Measurements from ENCODE around the gene BICDL2.
"Not testable (repeated sequence)": the region's sequence is repeated elsewhere in the genome, so short reads cannot be mapped to it uniquely, and the experiment has no call there.

BICDL2 gene

GRCh38 chr16:3074860-3075522, 38.2 kb upstream of the BICDL2 start:
- H3K9ac ChIP-seq (ENCODE audit: low read length in 2 of 2), result no peak overlapping the region
- H3K4me3 ChIP-seq (ENCODE audit: low read length in 2 of 2), result no peak overlapping the region
- H3K4me1 ChIP-seq (ENCODE audit: control insufficient read depth, insufficient read depth, low read length), result no peaks in the 10 kb centered on the region
- H3K9me3 ChIP-seq (ENCODE audit: control insufficient read depth in 2 of 2, low read length in 2 of 2), result no peaks in the 10 kb centered on the region
- H3K27me3 ChIP-seq (ENCODE audit: control insufficient read depth in 1 of 2, insufficient read depth in 2 of 2, low read length in 2 of 2), result peaks cover 0 to 8% of the 10 kb centered on the region in 2 donors
- H3K27ac ChIP-seq (ENCODE audit: low read length), result no peak overlapping the region
- no peaks in the 10 kb centered on the region for H3K36me3 ChIP-seq (ENCODE audit: control insufficient read depth in 2 of 2, insufficient read depth in 2 of 2, low read length in 2 of 2)

GRCh38 chr16:3073448-3073847, 36.7 kb upstream of the BICDL2 start:
- Histone ChIP-seq H3K4me1 (ENCODE audit: control insufficient read depth, insufficient read depth, low read length) (no peaks in the 10 kb centered on the region), H3K27me3 (ENCODE audit: control insufficient read depth in 1 of 2, insufficient read depth in 2 of 2, low read length in 2 of 2) (peaks cover 0 to 8% of the 10 kb centered on the region in 2 donors), H3K9ac (ENCODE audit: low read length in 2 of 2) (no peak overlapping the region), H3K9me3 (ENCODE audit: control insufficient read depth in 2 of 2, low read length in 2 of 2) (no peaks in the 10 kb centered on the region), H3K4me3 (ENCODE audit: low read length in 2 of 2) (no peak overlapping the region), H3K27ac (ENCODE audit: low read length) (no peak overlapping the region), H3K36me3 (ENCODE audit: control insufficient read depth in 2 of 2, insufficient read depth in 2 of 2, low read length in 2 of 2) (no peaks in the 10 kb centered on the region)

- H3K27me3 ChIP-seq (ENCODE audit: control insufficient read depth in 1 of 2, insufficient read depth in 2 of 2, low read length in 2 of 2); H3K27ac ChIP-seq (ENCODE audit: low read length); H3K4me3 ChIP-seq (ENCODE audit: low read length in 2 of 2): not testable (repeated sequence)
Observed at GRCh38 chr16:3072576-3073263, 36.0 kb upstream of the BICDL2 start.

GRCh38 chr16:3072148-3072547, 35.4 kb upstream of the BICDL2 start:
- H3K4me3 ChIP-seq (ENCODE audit: low read length in 2 of 2); H3K4me1 ChIP-seq (ENCODE audit: control insufficient read depth, insufficient read depth, low read length); H3K27ac ChIP-seq (ENCODE audit: low read length); H3K9ac ChIP-seq (ENCODE audit: low read length in 2 of 2); H3K36me3 ChIP-seq (ENCODE audit: control insufficient read depth in 2 of 2, insufficient read depth in 2 of 2, low read length in 2 of 2); H3K27me3 ChIP-seq (ENCODE audit: control insufficient read depth in 1 of 2, insufficient read depth in 2 of 2, low read length in 2 of 2); H3K9me3 ChIP-seq (ENCODE audit: control insufficient read depth in 2 of 2, low read length in 2 of 2): not testable (repeated sequence)

More at GRCh38 chr16:3072576-3073263, 36.0 kb upstream of the BICDL2 start:
- not testable (repeated sequence) for H3K36me3 ChIP-seq (ENCODE audit: control insufficient read depth in 2 of 2, insufficient read depth in 2 of 2, low read length in 2 of 2); H3K9ac ChIP-seq (ENCODE audit: low read length in 2 of 2); H3K4me1 ChIP-seq (ENCODE audit: control insufficient read depth, insufficient read depth, low read length); H3K9me3 ChIP-seq (ENCODE audit: control insufficient read depth in 2 of 2, low read length in 2 of 2)

GRCh38 chr16:3071655-3072054, 34.9 kb upstream of the BICDL2 start:
- no peaks in the 10 kb centered on the region for H3K36me3 ChIP-seq (ENCODE audit: control insufficient read depth in 2 of 2, insufficient read depth in 2 of 2, low read length in 2 of 2)
- H3K4me3 ChIP-seq (ENCODE audit: low read length in 2 of 2), result no peak overlapping the region
- no peaks in the 10 kb centered on the region for H3K9me3 ChIP-seq (ENCODE audit: control insufficient read depth in 2 of 2, low read length in 2 of 2)
- no peak overlapping the region for H3K27ac ChIP-seq (ENCODE audit: low read length)
- peaks cover 0 to 8% of the 10 kb centered on the region in 2 donors for H3K27me3 ChIP-seq (ENCODE audit: control insufficient read depth in 1 of 2, insufficient read depth in 2 of 2, low read length in 2 of 2)
- H3K9ac ChIP-seq (ENCODE audit: low read length in 2 of 2), result no peak overlapping the region
- no peaks in the 10 kb centered on the region for H3K4me1 ChIP-seq (ENCODE audit: control insufficient read depth, insufficient read depth, low read length)

- H3K9me3 ChIP-seq (ENCODE audit: control insufficient read depth in 2 of 2, low read length in 2 of 2), result no peaks in the 10 kb centered on the region
- H3K27ac ChIP-seq (ENCODE audit: low read length), result no peak overlapping the region
- H3K27me3 ChIP-seq (ENCODE audit: control insufficient read depth in 1 of 2, insufficient read depth in 2 of 2, low read length in 2 of 2), result peaks cover 0 to 8% of the 10 kb centered on the region in 2 donors
- H3K4me3 ChIP-seq (ENCODE audit: low read length in 2 of 2), result no peak overlapping the region
- no peaks in the 10 kb centered on the region for H3K36me3 ChIP-seq (ENCODE audit: control insufficient read depth in 2 of 2, insufficient read depth in 2 of 2, low read length in 2 of 2)
- H3K4me1 ChIP-seq (ENCODE audit: control insufficient read depth, insufficient read depth, low read length), result peaks cover 3% of the 10 kb centered on the region
- no peak overlapping the region for H3K9ac ChIP-seq (ENCODE audit: low read length in 2 of 2)
Observed at GRCh38 chr16:3070608-3071111, 33.9 kb upstream of the BICDL2 start.

GRCh38 chr16:3069146-3069545, 32.4 kb upstream of the BICDL2 start:
- not testable (repeated sequence) for H3K27ac ChIP-seq (ENCODE audit: low read length); H3K36me3 ChIP-seq (ENCODE audit: control insufficient read depth in 2 of 2, insufficient read depth in 2 of 2, low read length in 2 of 2); H3K9me3 ChIP-seq (ENCODE audit: control insufficient read depth in 2 of 2, low read length in 2 of 2); H3K27me3 ChIP-seq (ENCODE audit: control insufficient read depth in 1 of 2, insufficient read depth in 2 of 2, low read length in 2 of 2); H3K4me3 ChIP-seq (ENCODE audit: low read length in 2 of 2); H3K9ac ChIP-seq (ENCODE audit: low read length in 2 of 2)
- H3K4me1 ChIP-seq (ENCODE audit: control insufficient read depth, insufficient read depth, low read length), result peaks cover 13% of the 10 kb centered on the region

- no peak overlapping the region for H3K9ac ChIP-seq (ENCODE audit: low read length in 2 of 2)
- H3K4me1 ChIP-seq (ENCODE audit: control insufficient read depth, insufficient read depth, low read length), result peaks cover 13% of the 10 kb centered on the region
- no peak overlapping the region for H3K4me3 ChIP-seq (ENCODE audit: low read length in 2 of 2)
- H3K9me3 ChIP-seq (ENCODE audit: control insufficient read depth in 2 of 2, low read length in 2 of 2), result no peaks in the 10 kb centered on the region
- H3K27ac ChIP-seq (ENCODE audit: low read length), result no peak overlapping the region
- peaks cover 0 to 4% of the 10 kb centered on the region in 2 donors for H3K27me3 ChIP-seq (ENCODE audit: control insufficient read depth in 1 of 2, insufficient read depth in 2 of 2, low read length in 2 of 2)
- no peaks in the 10 kb centered on the region for H3K36me3 ChIP-seq (ENCODE audit: control insufficient read depth in 2 of 2, insufficient read depth in 2 of 2, low read length in 2 of 2)
Observed at GRCh38 chr16:3068487-3068886, 31.7 kb upstream of the BICDL2 start.

GRCh38 chr16:3066440-3066748, 29.6 kb upstream of the BICDL2 start:
- Histone ChIP-seq H3K9ac (ENCODE audit: low read length in 2 of 2) (peak overlapping the region in 1 of 2 donors; percentile 22), H3K9me3 (ENCODE audit: control insufficient read depth in 2 of 2, low read length in 2 of 2) (no peaks in the 10 kb centered on the region), H3K36me3 (ENCODE audit: control insufficient read depth in 2 of 2, insufficient read depth in 2 of 2, low read length in 2 of 2) (no peaks in the 10 kb centered on the region), H3K4me3 (ENCODE audit: low read length in 2 of 2) (peak overlapping the region; percentile 22 to 71), H3K27me3 (ENCODE audit: control insufficient read depth in 1 of 2, insufficient read depth in 2 of 2, low read length in 2 of 2) (peaks cover 0 to 3% of the 10 kb centered on the region in 2 donors), H3K27ac (ENCODE audit: low read length) (no peak overlapping the region), H3K4me1 (ENCODE audit: control insufficient read depth, insufficient read depth, low read length) (peaks cover 13% of the 10 kb centered on the region)

GRCh38 chr16:3065742-3066439, 29.1 kb upstream of the BICDL2 start:
- peak overlapping the region; percentile 22 to 62 for H3K9ac ChIP-seq (ENCODE audit: low read length in 2 of 2)
- H3K4me3 ChIP-seq (ENCODE audit: low read length in 2 of 2), result peak overlapping the region; percentile 22 to 71
- no peaks in the 10 kb centered on the region for H3K9me3 ChIP-seq (ENCODE audit: control insufficient read depth in 2 of 2, low read length in 2 of 2)
- peak overlapping the region; percentile 46 for H3K27ac ChIP-seq (ENCODE audit: low read length)
- peaks cover 13% of the 10 kb centered on the region for H3K4me1 ChIP-seq (ENCODE audit: control insufficient read depth, insufficient read depth, low read length)
- H3K36me3 ChIP-seq (ENCODE audit: control insufficient read depth in 2 of 2, insufficient read depth in 2 of 2, low read length in 2 of 2), result no peaks in the 10 kb centered on the region
- peaks cover 0 to 3% of the 10 kb centered on the region in 2 donors for H3K27me3 ChIP-seq (ENCODE audit: control insufficient read depth in 1 of 2, insufficient read depth in 2 of 2, low read length in 2 of 2)

All from stomach smooth muscle (tissue), 2 donors.